Stomach (tissue), 9 donors: ENCODE data around the gene CPLANE2. TPM values are rescaled to one million over a fixed set of nuclear protein-coding genes. Genes with fewer than 3 reads are reported as not detected.

ENCODE experiments used
- DNase-seq, 2 donors: peaks; one replicate each; pipeline versions ENCODE4 v3.0.0 to v3.0.0-alpha.2; 2013 to 2019
- H3K27ac ChIP-seq, 5 donors: fragments of 200-600 bp in 4 of 5; sonication (generic) in 4 of 5; one replicate each; pipeline ENCODE4 v1.5.1; 2013 to 2019; ENCODE audit warnings: mild to moderate bottlenecking in 1 of 5, moderate library complexity in 1 of 5
- H3K27me3 ChIP-seq, 3 donors: fragments of 200-600 bp; sonication (generic); one replicate each; pipeline ENCODE4 v1.5.1; 2017 to 2019; ENCODE audit warnings: mixed run types in 1 of 3
- H3K36me3 ChIP-seq, 4 donors: fragments of 200-600 bp; sonication (generic); 1 replicate in 3 of 4; 2 replicates in 1 of 4; pipeline ENCODE4 v1.5.1; 2016 to 2019
- H3K4me1 ChIP-seq, 4 donors: fragments of 200-600 bp; sonication (generic); one replicate each; pipeline ENCODE4 v1.5.1; 2016 to 2019
- H3K4me3 ChIP-seq, 4 donors: fragments of 200-600 bp; sonication (generic) in 3 of 4; one replicate each; pipeline ENCODE4 v1.5.1; 2016 to 2019; ENCODE audit warnings: mild to moderate bottlenecking in 1 of 4
- H3K9me3 ChIP-seq, 4 donors: fragments of 200-600 bp; sonication (generic); one replicate each; pipeline ENCODE4 v1.5.1; 2016 to 2019
- CTCF ChIP-seq, 7 experiments: fragments of 450-650 bp in 4 of 7; fragments of 200-600 bp in 3 of 7; sonication (generic) in 3 of 7; IDR thresholded peaks; one replicate each; pipeline ENCODE4 v1.5.1; 2016 to 2019; ENCODE audit warnings: antibody characterized with exemption in 7 of 7, control low read depth in 2 of 7, mild to moderate bottlenecking in 1 of 7
- EP300 ChIP-seq: sonication (generic); formaldehyde crosslinking; IDR thresholded peaks from one replicate; pipeline ENCODE4 v1.6.1; 2017; ENCODE audit warnings: antibody characterized with exemption
- POLR2A ChIP-seq, 4 donors: fragments of 450-650 bp; IDR thresholded peaks; one replicate each; pipeline ENCODE4 v1.6.1; 2016; ENCODE audit warnings: antibody characterized with exemption in 4 of 4, control low read depth in 2 of 4, mild to moderate bottlenecking in 1 of 4, moderate library complexity in 1 of 4
- POLR2AphosphoS5 ChIP-seq, 3 donors: sonication (generic); formaldehyde crosslinking; IDR thresholded peaks; one replicate each; pipeline ENCODE4 v1.6.1; 2016; ENCODE audit warnings: antibody characterized with exemption in 3 of 3
- WGBS, 5 donors: extraction: QIAGEN DNeasy Blood & Tissue Kit in 3 of 5; methylation state at CpG; one replicate each; pipeline versions ENCODE4 v1.1.5 to v1.1.7; 2013 to 2018; 5-methylcytosine and 5-hydroxymethylcytosine counted together
- intact Hi-C: fragments of 100-400 bp; cut with DNase I; formaldehyde crosslinking; loops from one replicate; pipeline ENCODE4 v1.15.1; 2023; ENCODE audit warnings: low total_unique reads
- polyA plus RNA-seq, 3 donors: library from polyadenylated mRNA; stranded (reverse); fragments of 200-250 nt; gene quantifications; one replicate each; pipeline ENCODE4 v1.2.3, GENCODE V29; 2013
- total RNA-seq, 5 donors: library from RNA; depleted of rRNA; stranded (reverse); fragments of >200 nt; gene quantifications; one replicate each; pipeline versions ENCODE4 v1.1.0 to v1.2.3, GENCODE V29; 2014 to 2016
- donor health status: healthy with polysubstance abuse.
- donor health status: Bipolar disorder and iron deficiency.
- donor health status: healthy.

The CPLANE2 gene
- total and polyA plus RNA-seq, 8 donors: 0.45 to 18.8 (median 2.3) TPM; not detected in 1

- peaks cover 33 to 66% (median 64%) of the 10 kb centered on the region in 4 donors for H3K36me3 ChIP-seq
- no peak for DNase-seq
- H3K27ac ChIP-seq: peak overlapping the region in 4 of 5 donors; percentile 73 to 86 (median 80)
- H3K4me1 ChIP-seq: peaks cover 41 to 60% (median 50%) of the 10 kb centered on the region in 4 donors
- H3K4me3 ChIP-seq: no peak overlapping the region
- no peaks in the 10 kb centered on the region for H3K9me3 ChIP-seq
- intact Hi-C loops: loop anchor here (10.0 kb wide), 1 partner anchor 93 kb away; no protein-coding TSS in a partner anchor
- 67 to 76% (median 73%) methylated on average over 10 of the region's 10 CpGs for WGBS, 5 donors
- TF ChIP-seq POLR2AphosphoS5 (IDR thresholded peaks at IDR 0.05) (no peak), EP300 (no peak), CTCF (IDR thresholded peaks at IDR 0.05) (no peak), POLR2A (IDR thresholded peaks at IDR 0.05) (no peak)
- no peaks in the 10 kb centered on the region for H3K27me3 ChIP-seq
Measured at GRCh38 chr1:16251381-16251780, 14.4 kb upstream of the CPLANE2 start.

- peaks cover 26 to 60% (median 60%) of the 10 kb centered on the region in 4 donors for H3K36me3 ChIP-seq
- intact Hi-C loops: loop anchor here (10.0 kb wide), 1 partner anchor 94 kb away; no protein-coding TSS in a partner anchor
- H3K4me3 ChIP-seq: no peak overlapping the region
- WGBS, 5 donors: 70 to 78% (median 74%) methylated on average over 13 to 15 of the region's 15 CpGs
- H3K4me1 ChIP-seq: peaks cover 41 to 62% (median 50%) of the 10 kb centered on the region in 4 donors
- peak overlapping the region in 4 of 5 donors; percentile 73 to 86 (median 80) for H3K27ac ChIP-seq
- H3K9me3 ChIP-seq: no peaks in the 10 kb centered on the region
- DNase-seq: no peak
- H3K27me3 ChIP-seq: no peaks in the 10 kb centered on the region
- TF ChIP-seq POLR2AphosphoS5 (IDR thresholded peaks at IDR 0.05) (peak in 1 of 3 donors; percentile 13), EP300 (no peak)
Measured at GRCh38 chr1:16250524-16251251, 13.7 kb upstream of the CPLANE2 start.

- intact Hi-C loops: loop anchor here (10.0 kb wide), 1 partner anchor 95 kb away; no protein-coding TSS in a partner anchor
- peak in 1 of 2 donors; percentile 53 for DNase-seq
- no peaks in the 10 kb centered on the region for H3K27me3 ChIP-seq
- peaks cover 41 to 68% (median 50%) of the 10 kb centered on the region in 4 donors for H3K4me1 ChIP-seq
- H3K27ac ChIP-seq: peak overlapping the region; percentile 11 to 86 (median 75)
- no peak overlapping the region for H3K4me3 ChIP-seq
- peak; percentile 60 to 88 (median 78) for TF ChIP-seq POLR2AphosphoS5 (IDR thresholded peaks at IDR 0.05)
- TF ChIP-seq EP300: no peak
- TF ChIP-seq CTCF (IDR thresholded peaks at IDR 0.05): no peak
- TF ChIP-seq POLR2A (IDR thresholded peaks at IDR 0.05): no peak
- H3K36me3 ChIP-seq: peaks cover 17 to 56% (median 50%) of the 10 kb centered on the region in 4 donors
- 24 to 43% (median 33%) methylated on average over 3 of the region's 3 CpGs for WGBS, 5 donors
- no peaks in the 10 kb centered on the region for H3K9me3 ChIP-seq
Measured at GRCh38 chr1:16249596-16250241, 12.7 kb upstream of the CPLANE2 start.

- Histone ChIP-seq H3K9me3 (no peaks in the 10 kb centered on the region), H3K4me1 (peaks cover 46 to 69% (median 56%) of the 10 kb centered on the region in 4 donors), H3K4me3 (no peak overlapping the region), H3K27ac (peak overlapping the region; percentile 52 to 86 (median 75)), H3K36me3 (peaks cover 17 to 48% (median 43%) of the 10 kb centered on the region in 4 donors), H3K27me3 (no peaks in the 10 kb centered on the region)
- 14 to 26% (median 23%) methylated on average over 7 of the region's 7 CpGs for WGBS, 5 donors
- peak; percentile 93 to 94 for DNase-seq
- peak; percentile 70 to 77 (median 70) for TF ChIP-seq POLR2AphosphoS5 (IDR thresholded peaks at IDR 0.05)
- no peak for TF ChIP-seq CTCF (IDR thresholded peaks at IDR 0.05)
- intact Hi-C loops: no loop called here
Measured at GRCh38 chr1:16248603-16249516, 11.9 kb upstream of the CPLANE2 start.
